GM12878 (cell line): ENCODE results near the gene HMGXB3. TPM values are rescaled to one million over a fixed set of nuclear protein-coding genes. Genes with fewer than 3 reads are reported as not detected.

Source experiments
- CBX3 ChIP-seq: fragments of 200-600 bp; sonication (generic); IDR thresholded peaks from 2 replicates; pipeline ENCODE4 v1.6.1; 2016; ENCODE audit warnings: low read depth, borderline replicate concordance
- CHD1 ChIP-seq: IDR thresholded peaks from 2 replicates; pipeline ENCODE4 v1.6.1; 2012; ENCODE audit warnings: low read depth, low read length, improper control_type of control experiment
- GATAD2B ChIP-seq: fragments of 450-650 bp; conservative IDR thresholded peaks from 2 replicates; pipeline ENCODE4 v1.6.1; 2017; ENCODE audit warnings: low read depth, mild to moderate bottlenecking, moderate library complexity
- HCFC1 ChIP-seq: fragments of 150-350 bp; IDR thresholded peaks from 2 replicates; pipeline ENCODE4 v1.6.1; 2014; ENCODE audit warnings: low read length
- HDAC6 ChIP-seq: fragments of 200-600 bp; sonication (generic); IDR thresholded peaks from one replicate; pipeline ENCODE4 v1.8.0; 2017; ENCODE audit warnings: antibody characterized with exemption; ENCODE audit not compliant: unreplicated experiment
- IKZF1 ChIP-seq: fragments of 450-650 bp; conservative IDR thresholded peaks from 2 replicates; pipeline ENCODE4 v1.6.1; 2017; ENCODE audit warnings: antibody characterized with exemption, mild to moderate bottlenecking
- MTA2 ChIP-seq: fragments of 450-650 bp; IDR thresholded peaks from 2 replicates; pipeline ENCODE4 v1.6.1; 2016; ENCODE audit warnings: low read depth, mild to moderate bottlenecking, moderate library complexity
- MTA3 ChIP-seq: IDR thresholded peaks from 2 replicates; pipeline ENCODE4 v1.6.1; 2012; ENCODE audit warnings: low read length, inconsistent platforms, borderline replicate concordance
- MXI1 ChIP-seq: fragments of 150-350 bp; IDR thresholded peaks from 2 replicates; pipeline ENCODE4 v1.6.1; 2011; ENCODE audit warnings: low read depth, mild to moderate bottlenecking, inconsistent platforms, low read length, improper control_type of control experiment
- NFYB ChIP-seq: IDR thresholded peaks from 2 replicates; pipeline ENCODE4 v1.6.1; 2011; ENCODE audit warnings: low read depth, mild to moderate bottlenecking, low read length, improper control_type of control experiment, moderate library complexity; ENCODE audit not compliant: insufficient read depth
- NKRF ChIP-seq: fragments of 450-650 bp; conservative IDR thresholded peaks from 2 replicates; pipeline ENCODE4 v1.6.1; 2017; ENCODE audit warnings: mild to moderate bottlenecking, moderate library complexity
- PAX5 ChIP-seq: IDR thresholded peaks from 2 replicates; pipeline ENCODE4 v1.6.1; 2011; ENCODE audit warnings: low read depth, low read length, borderline replicate concordance
- RUNX3 ChIP-seq: IDR thresholded peaks from 2 replicates; pipeline ENCODE4 v1.6.1; 2012; ENCODE audit warnings: low read length, inconsistent platforms
- SIN3A ChIP-seq: IDR thresholded peaks from 2 replicates; pipeline ENCODE4 v1.6.1; 2012; ENCODE audit warnings: low read depth, low read length, improper control_type of control experiment
- SIX5 ChIP-seq: IDR thresholded peaks from 2 replicates; pipeline ENCODE4 v1.6.1; 2011; ENCODE audit warnings: mild to moderate bottlenecking, low read depth, low read length, moderate library complexity; ENCODE audit not compliant: severe bottlenecking
- SKIL ChIP-seq: fragments of 450-650 bp; IDR thresholded peaks from 2 replicates; pipeline ENCODE4 v1.6.1; 2017; ENCODE audit warnings: mild to moderate bottlenecking, low read depth, inconsistent platforms; ENCODE audit not compliant: poor library complexity, severe bottlenecking
- TAF1 ChIP-seq: IDR thresholded peaks from 2 replicates; pipeline ENCODE4 v1.6.1; 2011; ENCODE audit warnings: mild to moderate bottlenecking, low read depth, low read length, borderline replicate concordance
- TCF3 ChIP-seq: IDR thresholded peaks from 2 replicates; pipeline ENCODE4 v1.6.1; 2012; ENCODE audit warnings: low read depth, mild to moderate bottlenecking, low read length, borderline replicate concordance; ENCODE audit not compliant: insufficient read depth
- ZBTB11 ChIP-seq: fragments of 450-650 bp; formaldehyde crosslinking; IDR thresholded peaks from 2 replicates; pipeline ENCODE4 v1.5.0; 2022; ENCODE audit warnings: mild to moderate bottlenecking, missing genetic modification characterization
- ZNF217 ChIP-seq: fragments of 450-650 bp; IDR thresholded peaks from 2 replicates; pipeline ENCODE4 v1.6.1; 2017; ENCODE audit warnings: antibody characterized with exemption, mild to moderate bottlenecking
- ZNF24 ChIP-seq: fragments of 450-650 bp; IDR thresholded peaks from 2 replicates; pipeline ENCODE4 v1.6.1; 2017; ENCODE audit warnings: antibody characterized with exemption, mild to moderate bottlenecking
- ZNF274 ChIP-seq: IDR thresholded peaks from one replicate; pipeline ENCODE4 v1.8.0; 2011; ENCODE audit not compliant: insufficient read length, insufficient read depth
- ZNF384 ChIP-seq: IDR thresholded peaks from 2 replicates; pipeline ENCODE4 v1.6.1; 2012; ENCODE audit warnings: low read depth, mild to moderate bottlenecking, low read length, improper control_type of control experiment, borderline replicate concordance
- ZSCAN29 ChIP-seq: fragments of 450-650 bp; IDR thresholded peaks from 2 replicates; pipeline ENCODE4 v1.6.1; 2017; ENCODE audit warnings: mild to moderate bottlenecking, moderate library complexity
- polyA plus RNA-seq, 11 experiments: library from polyadenylated mRNA; depleted of rRNA in 4 of 11; unstranded in 6 of 11; stranded (reverse) in 5 of 11; fragments of >200 nt; fragmentation: Nextera tagmentation in 4 of 11; fragmentation: Illumina TruSeq in 1 of 11; extraction: Ambion mirVana in 4 of 11; extraction: Trizol in 1 of 11; gene quantifications; 1 replicate in 1 of 11; 2 replicates in 10 of 11; pipeline versions ENCODE4 v1.2.1 to v1.2.3, GENCODE V29; 2011 to 2016; ENCODE audit warnings: inconsistent platforms in 2 of 11, missing spikeins in 2 of 11, low read depth in 1 of 11
- total RNA-seq, 4 experiments: library from RNA; depleted of rRNA in 3 of 4; stranded (reverse); fragments of >200 nt in 3 of 4; fragmentation: Illumina TruSeq in 1 of 4; extraction: Trizol in 1 of 4; gene quantifications; 2 replicates each; pipeline versions ENCODE4 v1.2.1 to v1.2.3, GENCODE V29; 2013 to 2021

Gene HMGXB3
- total and polyA plus RNA-seq, 10 of the 15 experiments (the other 5 are each of a cell fraction or from before 2014, with no cell fraction given): 1.00 to 42.2 (median 28.1) TPM

GRCh38 chr5:149960272-149961185 lies 40.0 kb upstream of the HMGXB3 start, which contains the start of gene SLC26A2 (continued):
- TF ChIP-seq NKRF: 0 out of 2 replicates have a peak, but pooled peaks have one; percentile 20
- TF ChIP-seq HCFC1: no peak
- TF ChIP-seq RUNX3: peak; percentile 36; the same call in 1 of the 2 replicates
- TF ChIP-seq SKIL: no peak
- no peak for TF ChIP-seq MTA3
- peak; percentile 63; the same call in 1 of the 2 replicates for TF ChIP-seq TCF3
- TF ChIP-seq ZNF217: no peak
- no peak for TF ChIP-seq ZBTB11 (CRISPR knock-in tag)
- no peak for TF ChIP-seq ZNF384
- no peak for TF ChIP-seq SIN3A
- TF ChIP-seq ZSCAN29: peak; percentile 91
- TF ChIP-seq CBX3: no peak
- peak; percentile 99 for TF ChIP-seq NFYB
- TF ChIP-seq MTA2: no peak
- peak; percentile 71 for TF ChIP-seq IKZF1
- TF ChIP-seq ZNF274: no peak
- TF ChIP-seq TAF1: peak; percentile 69; the same call in 1 of the 2 replicates
- no peak for TF ChIP-seq ZNF24
- TF ChIP-seq MXI1: peak; percentile 62
- TF ChIP-seq GATAD2B: peak; percentile 58; the same call in 1 of the 2 replicates
- TF ChIP-seq SIX5: no peak
- no peak for TF ChIP-seq HDAC6
- no peak for TF ChIP-seq CHD1
- peak; percentile 67 for TF ChIP-seq PAX5
